Measurements from ENCODE around the gene SIRT3. TPM values are rescaled to one million over a fixed set of nuclear protein-coding genes. Genes with fewer than 3 reads are reported as not detected.
A peak's percentile ranks its signal among the peaks of the same experiment; 100 is the strongest.
"Not testable (repeated sequence)": the region's sequence is repeated elsewhere in the genome, so short reads cannot be mapped to it uniquely, and the experiment has no call there.

The SIRT3 gene
- total and polyA plus RNA-seq, 4 donors: 14.6 to 21.2 (median 16.4) TPM

DNA sequence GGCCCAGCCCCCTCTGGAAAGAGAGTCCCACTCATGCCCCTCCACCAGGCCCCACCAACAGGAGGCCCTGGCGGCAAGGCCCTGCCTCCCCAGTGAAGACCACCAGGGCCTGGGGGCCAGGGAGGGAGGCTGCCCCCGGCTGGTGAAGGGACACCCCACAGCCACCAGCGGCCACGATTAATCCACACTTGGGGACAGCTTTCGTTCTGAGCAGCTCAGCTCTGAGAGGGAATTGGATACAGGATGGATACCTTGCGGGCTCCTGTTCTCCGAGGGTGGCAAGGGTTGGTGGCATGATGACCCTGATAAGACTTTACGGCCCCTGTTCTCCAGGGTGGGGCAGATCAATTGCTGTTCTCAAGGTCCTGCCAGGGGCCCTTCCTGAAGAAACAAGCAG, 35.2 kb upstream of the SIRT3 start:
- H3K27ac ChIP-seq (ENCODE audit: low read depth in 1 of 2, low read length in 1 of 2): no peak overlapping the region
- DNase-seq: no peak
- peaks cover 0 to 7% (median 0%) of the 10 kb centered on the region in 5 donors for H3K4me1 ChIP-seq (ENCODE audit: control insufficient read depth in 5 of 5, insufficient read depth in 5 of 5, low read length in 5 of 5)
- no peak for ATAC-seq (ENCODE audit: insufficient read depth, low FRiP score)
- H3K4me3 ChIP-seq: no peak overlapping the region
- H3K9me3 ChIP-seq (ENCODE audit: control insufficient read depth in 4 of 4, insufficient read depth in 3 of 4, low read length in 3 of 4): no peaks in the 10 kb centered on the region
- H3K9ac ChIP-seq (ENCODE audit: insufficient read depth in 1 of 2, low read length in 2 of 2): no peak overlapping the region
- 79 to 86% methylated on average over 8 of the region's 8 CpGs for WGBS, 2 donors
- H3K36me3 ChIP-seq (ENCODE audit: control insufficient read depth in 4 of 4, insufficient read depth in 4 of 4, low read length in 4 of 4): no peaks in the 10 kb centered on the region
- TF ChIP-seq, protein P1, sequence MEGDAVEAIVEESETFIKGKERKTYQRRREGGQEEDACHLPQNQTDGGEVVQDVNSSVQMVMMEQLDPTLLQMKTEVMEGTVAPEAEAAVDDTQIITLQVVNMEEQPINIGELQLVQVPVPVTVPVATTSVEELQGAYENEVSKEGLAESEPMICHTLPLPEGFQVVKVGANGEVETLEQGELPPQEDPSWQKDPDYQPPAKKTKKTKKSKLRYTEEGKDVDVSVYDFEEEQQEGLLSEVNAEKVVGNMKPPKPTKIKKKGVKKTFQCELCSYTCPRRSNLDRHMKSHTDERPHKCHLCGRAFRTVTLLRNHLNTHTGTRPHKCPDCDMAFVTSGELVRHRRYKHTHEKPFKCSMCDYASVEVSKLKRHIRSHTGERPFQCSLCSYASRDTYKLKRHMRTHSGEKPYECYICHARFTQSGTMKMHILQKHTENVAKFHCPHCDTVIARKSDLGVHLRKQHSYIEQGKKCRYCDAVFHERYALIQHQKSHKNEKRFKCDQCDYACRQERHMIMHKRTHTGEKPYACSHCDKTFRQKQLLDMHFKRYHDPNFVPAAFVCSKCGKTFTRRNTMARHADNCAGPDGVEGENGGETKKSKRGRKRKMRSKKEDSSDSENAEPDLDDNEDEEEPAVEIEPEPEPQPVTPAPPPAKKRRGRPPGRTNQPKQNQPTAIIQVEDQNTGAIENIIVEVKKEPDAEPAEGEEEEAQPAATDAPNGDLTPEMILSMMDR (IDR thresholded peaks at IDR 0.05; ENCODE audit: control extremely low read depth, extremely low read depth): no peak
- peaks cover 0 to 20% (median 6%) of the 10 kb centered on the region in 3 donors for H3K27me3 ChIP-seq (ENCODE audit: control insufficient read depth in 3 of 3, insufficient read depth in 3 of 3, low read length in 2 of 3)

DNA sequence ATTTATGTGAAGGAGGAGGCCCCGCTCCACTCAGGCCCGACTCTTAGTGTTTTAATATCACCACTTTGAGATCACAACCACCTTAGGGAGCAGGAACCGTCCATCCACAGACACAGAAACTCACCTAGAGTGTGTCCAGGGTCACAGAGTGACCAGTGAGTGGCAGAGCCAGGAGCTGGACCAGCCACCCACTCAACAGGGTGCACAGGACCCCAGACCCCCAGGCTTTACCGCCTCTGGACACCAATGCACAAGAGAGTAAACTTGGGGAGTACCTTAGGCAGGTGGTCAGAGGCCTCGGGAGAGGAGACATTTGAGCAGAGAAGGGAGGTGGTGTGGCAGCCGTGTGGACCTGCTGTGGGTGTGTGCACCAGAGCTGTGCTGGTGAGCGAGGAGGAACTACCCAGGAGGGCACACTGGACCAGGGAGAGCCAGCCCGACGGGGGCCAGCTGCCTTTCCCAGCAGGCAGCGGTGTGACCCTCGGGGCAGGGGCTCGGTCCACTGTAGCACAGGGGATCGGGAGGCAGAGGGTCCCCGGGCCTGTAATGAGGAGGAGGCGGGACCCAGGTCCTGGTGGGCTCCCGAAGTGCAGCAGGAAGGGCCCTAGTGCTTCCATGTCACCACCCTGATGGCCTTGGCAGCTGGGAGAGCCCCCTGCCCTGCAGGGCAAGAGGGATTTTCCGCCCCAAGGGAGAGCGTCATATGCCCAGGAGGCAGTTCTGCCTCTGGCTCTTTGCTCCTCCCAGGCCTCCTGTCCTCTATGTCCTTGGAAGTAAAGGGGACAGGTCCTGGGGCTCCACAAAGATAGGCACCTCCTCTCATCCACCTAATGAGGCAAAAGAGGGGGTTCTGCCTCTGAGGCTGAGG, 34.5 kb upstream of the SIRT3 start:
- H3K36me3 ChIP-seq (ENCODE audit: control insufficient read depth in 4 of 4, insufficient read depth in 4 of 4, low read length in 4 of 4): no peaks in the 10 kb centered on the region
- H3K4me3 ChIP-seq: no peak overlapping the region
- no peak overlapping the region for H3K9ac ChIP-seq (ENCODE audit: insufficient read depth in 1 of 2, low read length in 2 of 2)
- DNase-seq (no peak), ATAC-seq (ENCODE audit: insufficient read depth, low FRiP score) (no peak)
- 84 to 88% methylated on average over 18 of the region's 18 CpGs for WGBS, 2 donors
- H3K27me3 ChIP-seq (ENCODE audit: control insufficient read depth in 3 of 3, insufficient read depth in 3 of 3, low read length in 2 of 3): peaks cover 0 to 15% (median 4%) of the 10 kb centered on the region in 3 donors
- TF ChIP-seq, protein P1 (IDR thresholded peaks at IDR 0.05; ENCODE audit: control extremely low read depth, extremely low read depth): no peak
- H3K4me1 ChIP-seq (ENCODE audit: control insufficient read depth in 5 of 5, insufficient read depth in 5 of 5, low read length in 5 of 5): peaks cover 0 to 7% (median 0%) of the 10 kb centered on the region in 5 donors
- no peak overlapping the region for H3K27ac ChIP-seq (ENCODE audit: low read depth in 1 of 2, low read length in 1 of 2)
- H3K9me3 ChIP-seq (ENCODE audit: control insufficient read depth in 4 of 4, insufficient read depth in 3 of 4, low read length in 3 of 4): no peaks in the 10 kb centered on the region

DNA sequence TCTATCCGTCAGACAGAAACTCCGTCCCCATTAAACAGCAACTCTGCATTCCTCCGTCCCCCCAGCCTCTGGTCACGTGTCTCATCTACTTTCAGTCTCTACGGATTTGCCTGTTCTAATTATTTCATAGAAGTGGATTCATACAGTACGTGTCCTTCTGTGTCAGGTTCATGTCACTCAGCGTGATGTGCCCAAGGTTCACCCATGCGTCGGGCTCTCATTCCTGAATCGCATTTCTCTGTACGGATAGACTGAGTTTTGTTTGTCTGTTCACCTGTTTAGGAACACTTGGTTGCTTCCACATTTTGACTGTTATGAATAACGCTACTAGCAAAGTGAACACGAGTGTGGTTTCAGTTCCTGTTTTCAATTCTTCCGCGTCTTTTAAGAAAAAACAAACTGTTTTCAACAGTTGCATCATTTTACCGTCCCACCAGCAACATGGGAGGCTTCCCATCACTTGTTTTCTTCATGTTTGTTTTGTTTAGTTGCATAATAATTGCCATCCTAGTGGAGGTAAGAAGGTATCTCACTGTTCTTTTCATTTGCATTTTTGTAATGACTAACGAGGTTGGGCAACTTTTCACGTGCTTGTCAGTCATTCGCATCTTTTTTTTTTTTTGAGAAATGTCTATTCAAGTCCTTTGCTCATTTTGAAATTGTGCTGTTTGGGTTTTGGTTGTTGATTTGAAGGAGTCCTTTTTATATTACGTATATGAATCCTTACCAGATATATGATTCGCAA, 33.2 kb upstream of the SIRT3 start:
- 16 to 31% methylated on average over 21 of the region's 21 CpGs for WGBS, 2 donors
- Histone ChIP-seq H3K36me3 (ENCODE audit: control insufficient read depth in 4 of 4, insufficient read depth in 4 of 4, low read length in 4 of 4) (no peaks in the 10 kb centered on the region), H3K27ac (ENCODE audit: low read depth in 1 of 2, low read length in 1 of 2) (peak overlapping the region in 1 of 2 donors; percentile 93), H3K9ac (ENCODE audit: insufficient read depth in 1 of 2, low read length in 2 of 2) (peak overlapping the region in 1 of 2 donors; percentile 46), H3K4me3 (peak overlapping the region; percentile 24), H3K27me3 (ENCODE audit: control insufficient read depth in 3 of 3, insufficient read depth in 3 of 3, low read length in 2 of 3) (peaks cover 0 to 7% (median 4%) of the 10 kb centered on the region in 3 donors), H3K4me1 (ENCODE audit: control insufficient read depth in 5 of 5, insufficient read depth in 5 of 5, low read length in 5 of 5) (peaks cover 0 to 7% (median 0%) of the 10 kb centered on the region in 5 donors), H3K9me3 (ENCODE audit: control insufficient read depth in 4 of 4, insufficient read depth in 3 of 4, low read length in 3 of 4) (no peaks in the 10 kb centered on the region)
- DNase-seq (peak in 1 of 3 donors; percentile 41), ATAC-seq (ENCODE audit: insufficient read depth, low FRiP score) (no peak)
- TF ChIP-seq, protein P1 (IDR thresholded peaks at IDR 0.05; ENCODE audit: control extremely low read depth, extremely low read depth): no peak

DNA sequence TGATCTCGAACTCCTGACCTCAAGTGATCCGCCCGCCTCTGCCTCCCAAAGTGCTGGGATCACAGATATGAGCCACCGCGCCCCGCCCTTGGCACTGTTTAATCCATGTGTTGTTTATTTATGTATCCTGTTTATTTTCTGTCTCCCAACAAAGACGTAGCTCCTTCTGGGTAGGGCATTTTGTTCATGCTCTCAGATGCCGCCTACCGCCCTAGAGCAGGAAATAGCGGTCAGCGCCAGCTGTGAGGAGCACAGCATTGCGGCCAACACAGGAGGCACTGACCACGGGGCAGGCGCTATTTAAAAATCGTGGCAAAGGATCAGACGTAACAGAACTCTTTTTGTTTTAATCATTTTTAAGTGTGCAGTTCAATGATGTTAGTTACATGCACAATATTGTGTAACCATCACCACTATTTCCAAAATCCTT, 32.6 kb upstream of the SIRT3 start:
- H3K4me3 ChIP-seq; H3K9ac ChIP-seq (ENCODE audit: insufficient read depth in 1 of 2, low read length in 2 of 2); H3K4me1 ChIP-seq (ENCODE audit: control insufficient read depth in 5 of 5, insufficient read depth in 5 of 5, low read length in 5 of 5); H3K36me3 ChIP-seq (ENCODE audit: control insufficient read depth in 4 of 4, insufficient read depth in 4 of 4, low read length in 4 of 4); H3K9me3 ChIP-seq (ENCODE audit: control insufficient read depth in 4 of 4, insufficient read depth in 3 of 4, low read length in 3 of 4); H3K27me3 ChIP-seq (ENCODE audit: control insufficient read depth in 3 of 3, insufficient read depth in 3 of 3, low read length in 2 of 3): not testable (repeated sequence)
- peak overlapping the region in 1 of 2 donors; percentile 93 for H3K27ac ChIP-seq (ENCODE audit: low read depth in 1 of 2, low read length in 1 of 2)
- 10 to 26% methylated on average over 15 to 16 of the region's 16 CpGs for WGBS, 2 donors
- ATAC-seq (ENCODE audit: insufficient read depth, low FRiP score) (peak; percentile 77), DNase-seq (peak; percentile 62 to 81 (median 78))

Measured in lung (tissue), 12 donors.